HG03460 (cell line): ENCODE results near the gene KCNK5.

Source experiments
- ATAC-seq: cut with Tn5 transposase; IDR thresholded peaks from one replicate; pipeline ENCODE4 v1.9.1; 2021; ENCODE audit not compliant: unreplicated experiment

Gene KCNK5

DNA sequence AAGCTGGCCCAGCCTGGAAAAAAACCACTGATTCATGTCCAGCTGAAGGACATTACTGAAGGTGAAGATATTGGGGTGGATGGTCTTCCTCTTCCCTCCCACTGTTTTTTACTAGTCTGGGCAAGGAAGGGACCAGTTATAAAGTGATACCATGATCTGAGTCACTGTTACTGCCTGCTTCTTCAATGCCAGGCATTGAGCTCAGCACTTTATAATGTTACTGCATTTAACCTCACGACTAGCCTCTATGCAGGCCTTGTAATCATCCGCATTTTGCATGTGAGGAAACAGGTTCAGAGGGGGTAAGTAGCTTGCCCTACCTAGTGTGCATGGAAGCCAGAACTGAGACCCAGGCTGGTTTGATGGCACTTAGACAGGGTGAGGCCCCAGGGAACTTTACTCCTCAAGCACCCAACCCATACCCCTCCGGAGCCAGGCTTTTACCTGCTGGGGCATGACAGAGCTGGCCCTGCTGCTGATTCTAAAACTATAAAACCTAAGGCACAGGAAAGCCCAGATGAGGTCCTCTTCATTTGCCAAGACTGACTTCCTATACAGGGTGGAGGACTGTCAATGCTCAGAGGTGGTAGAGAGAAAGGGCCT lies 11.0 kb upstream of the KCNK5 start:
- no peak for ATAC-seq

DNA sequence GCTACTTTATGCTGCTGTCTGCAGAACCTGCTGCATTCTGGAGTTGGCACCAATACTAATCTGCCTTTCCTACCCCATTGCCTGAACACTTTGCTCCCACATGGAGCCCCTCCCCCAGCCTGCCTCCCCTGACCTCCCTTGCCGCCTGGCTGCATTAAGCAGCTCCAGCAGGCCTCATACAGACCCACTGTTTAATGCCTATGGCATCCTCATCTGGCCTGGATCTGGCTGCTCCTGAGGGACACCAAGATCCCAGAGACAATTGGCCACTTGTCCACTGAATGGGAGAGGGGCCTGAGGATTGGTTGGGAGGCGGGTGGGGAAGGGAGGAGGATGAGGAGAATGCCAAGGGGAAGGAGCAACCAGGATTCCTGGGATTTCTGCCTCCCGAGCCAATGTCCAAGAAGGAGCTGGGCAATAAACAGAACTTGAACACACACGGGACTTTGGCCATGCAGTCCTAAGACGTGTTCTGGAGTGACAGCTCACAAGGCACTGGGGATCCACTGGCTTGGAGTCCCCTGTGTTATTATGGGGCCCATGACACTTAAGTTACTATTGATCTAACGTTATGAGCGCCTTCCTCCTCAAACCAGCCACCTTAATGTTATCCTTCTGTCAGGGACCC lies 10.4 kb upstream of the KCNK5 start:
- no peak for ATAC-seq

DNA sequence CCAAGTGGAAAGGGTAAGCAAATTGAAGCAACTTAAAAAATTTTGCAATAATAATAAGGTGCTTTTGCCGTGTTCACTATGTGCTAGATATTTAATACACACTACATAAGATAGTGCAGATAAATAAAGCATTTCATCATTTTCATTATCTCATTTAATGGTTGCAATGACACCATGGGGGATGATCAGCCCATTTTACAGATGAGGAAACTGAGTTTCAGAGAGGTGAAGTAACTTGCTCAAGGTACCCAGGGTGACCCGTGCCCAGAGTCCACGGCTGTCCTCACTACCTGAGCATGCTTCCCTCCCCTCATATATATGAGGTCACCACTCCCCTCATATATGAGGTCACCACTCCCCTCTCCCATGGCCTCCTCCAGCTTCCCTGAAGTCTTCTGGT lies 7.5 kb upstream of the KCNK5 start:
- no peak for ATAC-seq

DNA sequence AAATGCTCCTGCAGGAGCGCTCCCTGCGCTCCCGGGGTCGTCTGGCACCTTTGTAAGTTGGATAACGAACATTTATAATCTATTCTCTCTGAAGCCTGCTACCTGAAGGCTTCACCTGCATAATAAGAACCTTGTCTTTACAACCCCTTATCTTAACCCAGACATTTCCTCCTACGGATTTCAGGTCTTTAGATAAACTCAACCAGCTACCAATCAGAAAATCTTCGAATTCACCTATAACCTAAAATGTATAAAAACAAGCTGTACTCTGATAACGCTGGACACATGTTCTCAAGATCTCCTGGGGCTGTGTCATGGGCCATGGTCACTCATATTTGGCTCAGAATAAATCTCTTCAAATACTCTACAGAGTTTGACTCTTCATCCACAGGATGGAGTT lies 4.1 kb upstream of the KCNK5 start:
- ATAC-seq = no peak

DNA sequence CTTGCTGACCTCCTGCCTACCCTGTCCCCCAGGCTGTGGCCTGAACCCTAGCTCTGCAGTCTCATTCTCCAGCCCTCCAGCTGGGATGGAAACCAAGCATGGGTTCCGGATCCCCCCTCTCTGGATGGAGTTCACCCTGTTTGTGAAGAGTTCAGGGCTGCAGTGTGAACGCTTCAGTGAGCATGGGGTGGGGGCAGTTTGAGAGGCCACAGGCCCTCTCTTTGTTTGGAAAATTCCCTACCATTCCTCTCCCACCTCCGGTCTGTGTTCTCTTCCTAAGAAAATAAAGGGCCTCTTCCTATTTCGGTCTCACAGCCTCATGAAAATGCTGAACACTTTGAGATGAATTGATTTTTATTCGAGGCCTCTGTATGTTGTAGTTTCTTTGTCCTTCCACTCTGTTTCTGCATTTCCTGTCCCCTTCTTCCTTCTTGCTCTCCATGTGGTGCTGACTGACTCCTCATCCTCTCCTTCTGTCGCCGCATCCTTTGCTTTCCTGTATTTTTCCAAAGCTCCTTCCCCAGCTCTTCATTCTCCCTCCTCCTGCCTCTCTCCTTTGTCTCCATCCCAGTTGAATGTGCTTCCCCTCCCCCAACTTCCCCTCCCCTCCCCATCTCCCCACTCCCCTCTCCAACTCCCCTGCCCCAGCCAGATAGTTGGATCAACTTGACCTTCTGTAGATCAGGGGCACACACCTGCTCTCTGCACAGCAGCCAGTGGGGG lies 2.4 kb upstream of the KCNK5 start:
- no peak for ATAC-seq

DNA sequence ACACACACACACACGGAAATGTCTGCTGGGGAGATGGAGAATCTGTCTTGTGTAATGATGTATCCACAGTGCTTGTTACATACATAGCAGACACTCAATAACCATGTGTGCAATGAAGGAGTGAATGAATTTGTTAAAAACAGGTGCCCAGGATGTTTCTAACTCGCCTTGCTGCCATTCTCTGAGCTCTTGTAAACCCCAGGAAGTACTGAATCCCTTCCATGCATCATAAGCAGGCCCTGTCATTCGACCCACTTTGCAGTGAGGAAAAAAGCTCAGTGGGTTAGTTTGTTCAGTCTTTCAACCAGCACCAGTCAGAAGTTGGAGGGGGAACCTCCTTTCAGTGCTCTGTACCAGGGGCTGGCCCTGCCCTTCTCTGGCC lies 1.4 kb upstream of the KCNK5 start:
- no peak for ATAC-seq

DNA sequence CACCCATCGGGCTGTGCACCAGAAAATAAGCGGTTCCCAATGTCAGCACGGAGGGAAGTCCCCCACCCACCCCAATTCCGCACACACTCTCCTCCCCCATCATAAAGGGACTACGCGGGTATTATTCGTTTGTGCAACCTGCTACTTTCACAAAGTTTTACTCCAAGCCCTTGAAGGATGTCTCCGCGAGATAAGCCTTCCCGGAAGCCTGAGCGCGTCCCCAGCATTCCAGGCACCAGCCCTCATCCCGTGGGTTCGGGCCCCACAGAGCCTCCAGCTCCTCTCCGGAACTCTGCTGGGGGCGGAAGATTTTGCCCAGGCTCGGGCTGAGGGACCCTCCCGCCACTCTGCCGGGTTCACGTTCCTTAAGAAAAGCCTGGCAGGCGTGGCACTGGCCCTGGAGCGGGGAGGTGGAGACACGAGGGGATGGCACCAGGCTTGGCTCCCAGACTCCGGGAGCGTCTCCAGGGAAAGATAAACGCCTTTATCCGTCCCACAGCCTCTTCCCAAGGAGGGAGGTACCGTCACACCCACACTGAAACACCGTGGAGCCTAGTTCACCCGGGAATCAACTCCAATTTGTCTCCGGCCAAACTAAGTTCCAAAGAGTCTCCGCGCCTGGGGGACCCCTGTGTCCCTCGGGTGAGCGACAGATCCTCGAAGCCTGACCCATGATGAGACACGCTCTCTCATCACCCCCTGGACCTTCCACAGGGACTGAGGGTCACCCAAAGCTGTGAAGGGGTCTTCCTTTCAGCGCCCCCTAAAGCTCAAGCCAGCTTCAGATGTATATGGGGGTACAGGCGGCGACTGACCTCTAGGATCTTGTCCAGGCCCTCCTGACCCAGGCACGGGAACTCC lies 934 bp downstream of the KCNK5 start:
- ATAC-seq = no peak

DNA sequence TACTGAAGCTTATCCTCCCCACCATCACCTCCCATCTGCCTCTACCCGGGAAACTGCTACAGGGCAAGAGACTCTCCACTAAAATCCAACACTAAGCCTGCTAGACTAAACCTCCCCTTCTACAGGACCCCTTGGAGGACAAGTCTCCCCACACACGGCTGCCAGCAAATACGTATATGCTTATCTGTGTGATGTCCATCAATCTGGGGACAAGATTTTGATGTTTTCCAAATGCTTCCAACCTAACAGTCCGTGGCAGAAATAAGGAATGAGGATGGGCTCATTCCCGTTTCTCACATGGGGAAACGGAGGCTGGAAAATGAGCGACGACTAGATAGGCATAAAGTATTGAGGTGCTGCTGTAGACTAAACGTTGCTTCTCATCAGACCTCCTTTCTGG lies 1.8 kb downstream of the KCNK5 start:
- ATAC-seq = no peak

DNA sequence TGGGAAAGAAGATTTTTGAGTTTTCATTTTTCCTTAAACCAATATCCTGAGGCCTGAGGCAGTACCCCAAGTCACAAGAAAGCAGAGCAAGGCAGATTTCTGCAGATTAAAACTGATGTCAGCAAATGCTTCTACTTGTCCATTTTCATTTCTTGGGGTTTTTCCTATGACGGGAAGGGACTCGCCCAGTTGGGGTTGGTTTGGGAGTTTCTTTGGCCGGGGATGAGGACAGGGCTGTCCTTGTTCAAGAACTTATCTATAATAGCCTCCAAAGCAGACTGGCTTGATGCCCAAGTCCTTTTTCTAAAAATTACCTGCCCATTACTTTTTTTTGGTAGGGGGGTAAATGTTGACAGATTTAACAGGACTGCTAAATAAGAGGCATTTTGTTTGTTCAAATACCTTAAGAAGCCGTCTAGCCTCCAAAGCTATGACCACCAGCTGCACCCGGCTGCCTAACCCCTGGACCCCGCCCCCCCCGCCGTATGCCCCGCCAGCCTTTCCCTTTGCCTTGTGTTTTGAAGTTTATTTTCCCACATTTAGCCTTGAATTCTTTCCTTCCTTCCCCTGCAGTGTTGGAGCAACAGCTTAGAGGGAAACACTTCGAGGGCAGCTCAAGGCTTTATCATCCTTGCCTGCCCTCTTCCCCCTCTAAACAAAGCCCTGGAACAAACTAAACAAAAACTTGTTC lies 2.5 kb downstream of the KCNK5 start:
- no peak for ATAC-seq

DNA sequence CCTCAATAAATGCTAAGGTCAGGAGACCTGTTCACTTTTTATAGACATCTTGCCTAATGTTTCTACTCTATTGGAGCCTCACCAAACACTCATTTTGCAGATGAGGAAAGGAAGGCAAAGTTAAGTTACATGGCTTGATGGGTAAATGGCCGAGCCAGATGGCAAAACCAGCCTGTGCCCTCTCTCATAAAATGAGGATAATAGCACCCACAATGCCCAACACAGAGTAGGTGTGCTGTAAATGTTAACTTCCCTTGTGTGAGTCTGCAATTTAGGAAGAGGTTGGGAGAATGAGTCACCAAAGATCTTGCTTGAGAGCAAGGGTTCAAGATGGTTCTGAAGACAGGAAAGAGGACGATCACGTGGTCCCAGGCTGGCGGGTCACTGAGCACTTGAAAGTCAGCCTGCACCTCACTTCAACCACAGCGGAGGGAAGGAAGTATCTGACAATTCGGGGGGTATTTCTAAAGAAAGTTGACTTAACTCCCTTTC lies 3.3 kb downstream of the KCNK5 start:
- ATAC-seq = no peak

DNA sequence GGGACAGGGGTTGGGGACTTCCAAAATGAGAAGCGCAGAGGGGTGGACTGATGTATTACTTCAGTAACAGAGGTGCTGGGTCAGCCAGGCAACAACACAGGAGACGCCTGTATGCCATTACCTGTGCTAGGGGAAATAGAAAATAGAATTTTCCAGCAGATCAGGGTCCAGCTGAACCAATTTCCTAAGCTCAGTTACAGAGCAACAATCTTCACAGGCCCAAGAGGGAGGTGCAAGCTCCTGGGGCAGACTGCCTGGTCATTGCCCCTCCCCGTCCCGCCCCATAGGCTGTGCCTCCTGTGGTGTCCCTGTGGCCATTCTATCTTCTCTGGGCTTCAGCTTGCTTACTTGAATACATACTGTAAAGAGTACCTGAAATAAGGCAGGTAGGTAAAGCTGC lies 3.7 kb downstream of the KCNK5 start:
- ATAC-seq = no peak

DNA sequence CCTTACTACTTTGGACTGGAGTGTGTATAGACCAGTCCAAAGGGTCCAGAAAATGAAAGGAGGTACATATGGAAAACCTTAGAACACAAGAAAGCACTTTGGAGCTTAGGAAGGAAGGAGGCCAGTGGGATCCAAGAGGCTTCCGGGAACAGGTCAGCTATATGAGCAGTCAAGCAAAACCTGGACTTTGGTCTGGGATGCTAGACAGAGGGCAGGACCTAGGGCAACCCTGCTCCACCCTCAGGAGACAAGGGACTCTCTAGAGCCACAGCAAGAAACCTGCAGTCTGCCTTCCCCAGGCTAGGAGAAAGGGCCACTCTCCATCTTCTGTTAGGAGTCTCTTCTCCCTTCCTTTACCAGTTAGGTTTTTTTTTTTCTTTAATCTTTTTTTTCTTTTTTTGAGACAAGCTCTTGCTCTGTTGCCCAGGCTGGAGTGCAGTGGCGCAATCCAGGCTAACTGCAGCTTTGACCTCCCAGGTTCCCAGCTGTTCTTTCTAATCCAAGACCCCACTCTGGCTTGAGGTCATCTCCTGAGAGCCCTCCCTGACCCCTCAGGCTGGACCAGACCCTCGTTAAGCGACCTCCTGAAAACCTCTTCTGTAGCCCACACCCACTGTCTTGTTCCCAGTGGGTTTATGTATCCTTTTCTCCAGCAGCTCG lies 4.6 kb downstream of the KCNK5 start:
- no peak for ATAC-seq

DNA sequence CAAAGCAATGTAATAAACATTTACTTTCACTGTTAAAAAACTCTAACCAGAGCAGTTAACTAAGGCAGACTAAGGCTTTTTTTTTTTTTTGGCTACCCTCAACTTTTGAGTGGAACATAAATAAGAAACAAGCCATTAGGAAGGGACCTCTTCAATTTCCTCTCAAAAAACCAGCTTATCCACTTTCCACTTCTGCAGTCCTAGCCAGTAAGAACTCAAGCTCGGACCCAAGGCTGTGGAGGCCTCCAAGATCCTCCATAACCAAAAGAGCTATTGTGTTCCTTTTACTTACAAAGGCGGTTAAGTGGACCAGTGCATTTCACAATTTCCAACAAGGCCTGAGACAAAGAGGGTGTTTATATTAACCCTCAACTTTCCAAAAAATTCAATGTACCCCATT lies 5.3 kb downstream of the KCNK5 start:
- no peak for ATAC-seq

DNA sequence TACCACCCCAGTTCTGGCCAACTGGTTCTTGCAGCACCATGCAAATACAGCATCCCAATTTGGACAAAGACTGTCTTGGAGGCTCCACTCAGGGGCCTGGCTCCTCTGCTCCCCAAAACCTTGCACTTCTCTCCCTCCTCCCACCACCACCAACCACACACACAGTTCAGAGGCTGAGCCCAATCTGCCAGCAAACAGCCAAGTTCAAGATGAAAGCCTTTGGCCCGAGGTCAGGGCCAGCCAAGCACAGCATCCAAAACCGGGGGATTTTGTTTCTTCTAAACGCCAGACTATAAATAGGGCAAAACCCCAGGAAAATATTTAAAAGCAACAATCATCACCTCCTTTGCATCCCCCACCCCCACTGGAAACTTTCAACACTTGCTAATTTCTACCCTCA lies 5.7 kb downstream of the KCNK5 start:
- ATAC-seq = no peak

DNA sequence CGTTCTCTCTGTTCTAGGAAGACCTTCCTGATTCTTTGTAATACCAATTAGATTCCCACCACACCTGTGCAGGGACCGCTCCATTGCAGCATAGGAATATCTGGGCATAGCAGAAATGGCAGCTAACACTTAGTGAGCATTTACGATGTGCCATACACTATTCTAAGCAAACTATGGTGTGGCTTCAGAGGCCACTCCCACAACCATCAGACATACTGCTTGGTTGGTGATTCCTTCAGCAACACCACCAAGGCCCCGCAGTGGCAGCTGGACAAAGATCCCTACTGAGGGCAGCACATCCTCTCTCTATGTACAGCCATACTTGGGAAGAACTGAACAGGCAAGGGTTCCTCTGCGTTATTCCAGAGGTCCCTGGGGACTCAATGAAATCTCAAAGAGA lies 6.2 kb downstream of the KCNK5 start:
- ATAC-seq = no peak

DNA sequence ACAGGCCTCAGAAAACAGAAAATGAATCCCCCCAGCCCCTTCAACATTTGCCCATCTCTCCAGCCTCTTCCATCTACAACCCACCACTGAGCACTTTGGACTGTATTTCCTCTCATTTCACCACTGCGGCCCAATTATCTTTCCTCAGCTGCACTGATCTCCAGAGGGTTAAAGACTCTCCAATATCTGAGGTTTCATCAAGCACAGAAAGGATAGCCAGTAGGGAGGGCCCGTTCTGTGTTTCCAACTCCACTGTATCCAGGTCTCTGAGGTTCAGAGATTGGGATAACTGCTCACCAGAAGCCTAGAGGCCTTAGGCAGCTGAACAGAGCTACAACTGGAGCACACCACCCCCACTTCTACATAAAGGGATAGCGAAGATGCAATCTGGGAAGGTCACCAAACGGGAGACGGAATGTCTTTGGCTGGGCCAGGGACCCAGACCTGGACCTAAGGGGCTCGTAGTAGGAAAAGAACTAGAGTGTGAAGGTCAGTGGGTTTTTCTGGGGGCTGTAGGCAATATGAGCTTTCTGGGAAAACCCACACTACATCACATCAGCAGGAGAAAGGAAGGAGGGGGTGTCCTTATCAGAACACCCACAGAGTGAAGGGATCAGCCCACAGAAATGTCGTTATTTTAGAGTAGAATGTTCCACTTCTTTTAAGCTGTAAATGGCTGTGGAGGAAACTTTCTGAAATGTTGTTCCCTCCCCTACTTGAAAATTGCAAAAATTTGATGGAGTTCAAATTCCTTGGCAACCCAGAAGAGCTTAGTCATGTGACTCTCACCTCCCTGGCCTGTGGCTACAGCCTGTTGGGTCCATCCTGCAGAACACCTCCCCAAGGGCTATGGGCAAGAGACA lies 7.3 kb downstream of the KCNK5 start:
- no peak for ATAC-seq

DNA sequence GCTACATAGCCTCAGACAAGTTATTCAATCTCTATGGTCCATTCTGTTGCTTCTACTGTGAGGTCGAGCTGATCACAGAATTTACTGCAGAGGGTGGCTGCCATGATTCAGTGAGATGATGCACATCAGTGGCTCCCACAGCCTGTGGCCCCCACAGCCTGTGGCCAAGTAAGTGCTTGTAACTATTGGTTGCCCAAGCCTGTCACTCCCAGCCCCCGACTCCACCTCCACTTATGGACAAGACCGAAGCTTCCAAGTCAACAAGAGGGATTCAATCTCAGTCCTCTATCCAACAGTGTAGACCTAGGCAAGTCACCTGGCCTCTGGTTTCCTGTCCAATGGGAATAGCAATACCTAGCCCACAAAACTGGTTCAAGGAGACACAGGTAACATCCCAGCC lies 8.2 kb downstream of the KCNK5 start:
- ATAC-seq = no peak

DNA sequence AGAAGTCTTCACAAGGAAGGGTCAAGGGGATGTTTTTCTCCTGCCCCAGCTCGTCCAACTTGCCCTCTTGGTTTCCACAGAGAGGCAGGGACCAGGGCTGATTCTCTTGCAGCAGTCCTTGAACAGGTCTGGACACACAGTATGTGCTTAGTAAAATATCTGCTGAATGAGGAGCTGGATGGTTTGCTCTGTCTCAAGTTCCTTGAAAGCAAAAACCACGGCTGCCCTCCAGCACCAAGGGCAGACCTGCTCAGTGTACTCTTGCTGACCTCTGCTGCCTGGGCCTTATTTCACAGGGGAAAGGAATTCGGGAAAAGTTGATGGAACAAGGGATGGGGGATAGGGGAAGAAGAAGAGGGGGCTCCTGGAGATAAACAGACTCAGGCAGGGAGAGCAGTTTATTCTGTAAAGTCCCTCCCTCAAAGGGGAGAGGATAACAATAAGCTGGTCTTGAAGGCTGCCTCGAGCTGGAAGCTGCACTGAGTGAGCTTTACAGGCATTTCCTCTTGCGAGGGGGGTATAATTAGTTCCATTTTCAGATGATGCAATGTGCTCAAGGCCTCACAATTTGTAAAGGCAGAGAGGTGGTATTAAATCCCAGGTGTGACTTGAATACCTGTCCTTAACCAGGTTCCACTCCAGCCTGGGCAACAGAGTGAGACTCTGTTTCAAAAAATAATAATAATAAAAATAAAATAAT lies 10.3 kb downstream of the KCNK5 start:
- no peak for ATAC-seq
